Measurements from ENCODE around the gene FIBCD1.

The FIBCD1 gene

GRCh38 chr9:130935648-130936271 lies 3.3 kb downstream of the FIBCD1 start:
- no peak for DNase-seq

- no peak for DNase-seq
Observed at GRCh38 chr9:130934702-130935647, 4.1 kb downstream of the FIBCD1 start.

- no peak for DNase-seq
Observed at GRCh38 chr9:130934246-130934645, 4.8 kb downstream of the FIBCD1 start.

GRCh38 chr9:130933114-130934046 lies 5.7 kb downstream of the FIBCD1 start:
- DNase-seq, result no peak

- no peak for DNase-seq
Observed at GRCh38 chr9:130932255-130933079, 6.6 kb downstream of the FIBCD1 start.

- DNase-seq, result no peak
Observed at GRCh38 chr9:130931508-130932254, 7.4 kb downstream of the FIBCD1 start.

- DNase-seq, result no peak
Observed at GRCh38 chr9:130930804-130931349, 8.2 kb downstream of the FIBCD1 start.

GRCh38 chr9:130930132-130930803 lies 8.8 kb downstream of the FIBCD1 start:
- DNase-seq, result no peak

- no peak for DNase-seq
Observed at GRCh38 chr9:130929571-130930038, 9.4 kb downstream of the FIBCD1 start.

GRCh38 chr9:130927995-130928900 lies 10.8 kb downstream of the FIBCD1 start:
- peak in 2 of 3 experiments; percentile 64 to 78 for DNase-seq

- DNase-seq, result no peak
Observed at GRCh38 chr9:130927338-130927737, 11.7 kb downstream of the FIBCD1 start.

- no peak for DNase-seq
Observed at GRCh38 chr9:130925050-130925678, 13.9 kb downstream of the FIBCD1 start.

- DNase-seq, result no peak
Observed at GRCh38 chr9:130924448-130924788, 14.6 kb downstream of the FIBCD1 start.

GRCh38 chr9:130923611-130924447 lies 15.2 kb downstream of the FIBCD1 start:
- no peak for DNase-seq

- DNase-seq, result no peak
Observed at GRCh38 chr9:130922893-130923610, 16.0 kb downstream of the FIBCD1 start.

GRCh38 chr9:130921989-130922892 lies 16.8 kb downstream of the FIBCD1 start:
- DNase-seq, result no peak
